HepG2 (cell line): ENCODE results near the gene PRKCZ. TPM values are rescaled to one million over a fixed set of nuclear protein-coding genes. Genes with fewer than 3 reads are reported as not detected.
A peak's percentile ranks its signal among the peaks of the same experiment; 100 is the strongest.

Source experiments
- ARID2 ChIP-seq: sonication (generic); formaldehyde crosslinking; IDR thresholded peaks from 2 replicates; pipeline ENCODE4 v1.8.1; 2022; ENCODE audit warnings: mild to moderate bottlenecking, missing genetic modification reagents, borderline replicate concordance
- CREM ChIP-seq, 2 experiments: sonication (generic) in 1 of 2; formaldehyde crosslinking in 1 of 2; IDR thresholded peaks; 2 replicates each; pipeline versions ENCODE4 v1.4.0 to v1.6.1; 2016 to 2020; ENCODE audit warnings: antibody characterized with exemption in 1 of 2, mild to moderate bottlenecking in 1 of 2, missing genetic modification reagents in 1 of 2
- HOXA3 ChIP-seq: sonication (generic); formaldehyde crosslinking; IDR thresholded peaks from 2 replicates; pipeline ENCODE4 v1.5.0; 2020; ENCODE audit warnings: missing genetic modification reagents
- HOXA9 ChIP-seq: sonication (generic); formaldehyde crosslinking; IDR thresholded peaks from 2 replicates; pipeline ENCODE4 v1.8.1; 2022; ENCODE audit warnings: missing genetic modification reagents, mild to moderate bottlenecking, moderate library complexity, borderline replicate concordance
- KDM2A ChIP-seq: sonication (generic); formaldehyde crosslinking; IDR thresholded peaks from 2 replicates; pipeline ENCODE4 v1.4.0; 2020; ENCODE audit warnings: low read depth, missing genetic modification reagents, borderline replicate concordance
- MEF2D ChIP-seq: sonication (generic); formaldehyde crosslinking; IDR thresholded peaks from 2 replicates; pipeline ENCODE4 v1.5.1; 2020; ENCODE audit warnings: mild to moderate bottlenecking, missing genetic modification reagents
- MYC ChIP-seq: sonication (generic); formaldehyde crosslinking; IDR thresholded peaks from 2 replicates; pipeline ENCODE4 v1.9.0; 2021; ENCODE audit warnings: missing genetic modification reagents, borderline replicate concordance
- NFIB ChIP-seq: sonication (generic); formaldehyde crosslinking; IDR thresholded peaks from 2 replicates; pipeline ENCODE4 v1.9.0; 2021; ENCODE audit warnings: missing genetic modification reagents, mild to moderate bottlenecking, borderline replicate concordance
- PHF8 ChIP-seq: sonication (generic); formaldehyde crosslinking; IDR thresholded peaks from 2 replicates; pipeline ENCODE4 v1.5.0; 2020; ENCODE audit warnings: missing genetic modification reagents
- REPIN1 ChIP-seq: sonication (generic); formaldehyde crosslinking; IDR thresholded peaks from 2 replicates; pipeline ENCODE4 v1.8.0; 2022; ENCODE audit warnings: missing genetic modification reagents, low read depth, mild to moderate bottlenecking, borderline replicate concordance
- RFX1 ChIP-seq: fragments of 450-650 bp; IDR thresholded peaks from 2 replicates; pipeline ENCODE4 v1.6.1; 2017
- STAG1 ChIP-seq: sonication (generic); formaldehyde crosslinking; IDR thresholded peaks from 2 replicates; pipeline ENCODE4 v1.4.0; 2020; ENCODE audit warnings: missing genetic modification reagents
- ZBTB33 ChIP-seq: sonication (generic); formaldehyde crosslinking; IDR thresholded peaks from 2 replicates; pipeline ENCODE4 v1.4.0; 2020; ENCODE audit warnings: missing genetic modification reagents
- ZBTB49 ChIP-seq: sonication (generic); formaldehyde crosslinking; IDR thresholded peaks from 2 replicates; pipeline ENCODE4 v1.4.0; 2020; ENCODE audit warnings: missing genetic modification reagents, borderline replicate concordance
- ZFX ChIP-seq: sonication (generic); formaldehyde crosslinking; IDR thresholded peaks from 2 replicates; pipeline ENCODE4 v1.4.0; 2020; ENCODE audit warnings: mild to moderate bottlenecking, low read depth, missing genetic modification reagents, moderate library complexity
- ZNF441 ChIP-seq: sonication (generic); formaldehyde crosslinking; IDR thresholded peaks from 2 replicates; pipeline ENCODE4 v1.7.0; 2021; ENCODE audit warnings: missing genetic modification reagents, borderline replicate concordance
- polyA plus RNA-seq, 8 experiments: library from polyadenylated mRNA; depleted of rRNA in 3 of 8; stranded (reverse) in 7 of 8; unstranded in 1 of 8; fragments of >200 nt; fragmentation: Illumina TruSeq in 4 of 8; extraction: Trizol in 4 of 8; gene quantifications; 2 replicates each; pipeline versions ENCODE4 v1.2.1 to v1.2.3, GENCODE V29; 2011 to 2016; ENCODE audit warnings: low read depth in 4 of 8, missing spikeins in 1 of 8, mixed read lengths in 1 of 8; ENCODE audit not compliant: insufficient read depth in 1 of 8
- total RNA-seq, 5 experiments: library from RNA; depleted of rRNA; stranded (reverse); fragments of >200 nt; fragmentation: Illumina TruSeq; extraction: Trizol; gene quantifications; 2 replicates each; pipeline ENCODE4 v1.2.3, GENCODE V29; 2016; ENCODE audit warnings: low read depth in 1 of 5
- TF ChIP-seq, protein P1 (sequence below): IDR thresholded peaks from 2 replicates; pipeline ENCODE4 v1.6.1; 2016
- TF ChIP-seq, protein P2 (sequence below): sonication (generic); formaldehyde crosslinking; IDR thresholded peaks from 2 replicates; pipeline ENCODE4 v1.8.1; 2023; ENCODE audit warnings: missing genetic modification reagents, mild to moderate bottlenecking, borderline replicate concordance
- TF ChIP-seq, protein P3 (sequence below): sonication (generic); formaldehyde crosslinking; IDR thresholded peaks from 2 replicates; pipeline ENCODE4 v1.5.0; 2020; ENCODE audit warnings: mild to moderate bottlenecking, missing genetic modification reagents

Gene PRKCZ
- total and polyA plus RNA-seq, 2 of the 13 experiments (the other 11 are each of a cell fraction or from before 2014, with no cell fraction given), result 34.7 to 85.2 TPM

GRCh38 chr1:2212532-2213491, 162.6 kb downstream of the PRKCZ start (continued):
- TF ChIP-seq ZFX (CRISPR knock-in tag), result peak; percentile 62
- no peak for TF ChIP-seq STAG1
- TF ChIP-seq MEF2D, result no peak
- TF ChIP-seq ZBTB33 (CRISPR knock-in tag), result peak; percentile 95
- no peak for TF ChIP-seq NFIB (CRISPR knock-in tag)
- TF ChIP-seq CREM (IDR thresholded peaks at IDR 0.05), result no peak
- TF ChIP-seq CREM (CRISPR knock-in tag; IDR thresholded peaks at IDR 0.05), result no peak
- TF ChIP-seq HOXA3, result peak; percentile 58
- peak; percentile 32 for TF ChIP-seq PHF8 (CRISPR knock-in tag)
- no peak for TF ChIP-seq HOXA9
- TF ChIP-seq, protein P1, sequence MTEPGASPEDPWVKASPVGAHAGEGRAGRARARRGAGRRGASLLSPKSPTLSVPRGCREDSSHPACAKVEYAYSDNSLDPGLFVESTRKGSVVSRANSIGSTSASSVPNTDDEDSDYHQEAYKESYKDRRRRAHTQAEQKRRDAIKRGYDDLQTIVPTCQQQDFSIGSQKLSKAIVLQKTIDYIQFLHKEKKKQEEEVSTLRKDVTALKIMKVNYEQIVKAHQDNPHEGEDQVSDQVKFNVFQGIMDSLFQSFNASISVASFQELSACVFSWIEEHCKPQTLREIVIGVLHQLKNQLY (CRISPR knock-in tag), result no peak
- TF ChIP-seq, protein P2, sequence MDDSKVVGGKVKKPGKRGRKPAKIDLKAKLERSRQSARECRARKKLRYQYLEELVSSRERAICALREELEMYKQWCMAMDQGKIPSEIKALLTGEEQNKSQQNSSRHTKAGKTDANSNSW (CRISPR knock-in tag), result no peak
- peak; percentile 61 for TF ChIP-seq KDM2A (CRISPR knock-in tag)
- TF ChIP-seq MYC (CRISPR knock-in tag), result peak; percentile 21; the same call in 1 of the 2 replicates
- TF ChIP-seq, protein P3, sequence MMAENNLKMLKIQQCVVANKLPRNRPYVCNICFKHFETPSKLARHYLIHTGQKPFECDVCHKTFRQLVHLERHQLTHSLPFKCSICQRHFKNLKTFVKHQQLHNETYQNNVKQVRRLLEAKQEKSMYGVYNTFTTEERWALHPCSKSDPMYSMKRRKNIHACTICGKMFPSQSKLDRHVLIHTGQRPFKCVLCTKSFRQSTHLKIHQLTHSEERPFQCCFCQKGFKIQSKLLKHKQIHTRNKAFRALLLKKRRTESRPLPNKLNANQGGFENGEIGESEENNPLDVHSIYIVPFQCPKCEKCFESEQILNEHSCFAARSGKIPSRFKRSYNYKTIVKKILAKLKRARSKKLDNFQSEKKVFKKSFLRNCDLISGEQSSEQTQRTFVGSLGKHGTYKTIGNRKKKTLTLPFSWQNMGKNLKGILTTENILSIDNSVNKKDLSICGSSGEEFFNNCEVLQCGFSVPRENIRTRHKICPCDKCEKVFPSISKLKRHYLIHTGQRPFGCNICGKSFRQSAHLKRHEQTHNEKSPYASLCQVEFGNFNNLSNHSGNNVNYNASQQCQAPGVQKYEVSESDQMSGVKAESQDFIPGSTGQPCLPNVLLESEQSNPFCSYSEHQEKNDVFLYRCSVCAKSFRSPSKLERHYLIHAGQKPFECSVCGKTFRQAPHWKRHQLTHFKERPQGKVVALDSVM (CRISPR knock-in tag), result no peak
- TF ChIP-seq ZNF441 (CRISPR knock-in tag), result no peak
- peak; percentile 45 for TF ChIP-seq RFX1
- TF ChIP-seq REPIN1 (CRISPR knock-in tag), result no peak
- TF ChIP-seq ARID2 (CRISPR knock-in tag), result no peak
- TF ChIP-seq ZBTB49 (CRISPR knock-in tag), result no peak
